GM21717 (cell line): ENCODE measurements around the gene VWA7.
"Not testable (repeated sequence)": the region's sequence is repeated elsewhere in the genome, so short reads cannot be mapped to it uniquely, and the experiment has no call there.

Experiments used
- ATAC-seq: cut with Tn5 transposase; IDR thresholded peaks from one replicate; pipeline ENCODE4 v1.9.1; 2021; ENCODE audit warnings: mild to moderate bottlenecking, moderate library complexity; ENCODE audit not compliant: unreplicated experiment

Gene VWA7

DNA sequence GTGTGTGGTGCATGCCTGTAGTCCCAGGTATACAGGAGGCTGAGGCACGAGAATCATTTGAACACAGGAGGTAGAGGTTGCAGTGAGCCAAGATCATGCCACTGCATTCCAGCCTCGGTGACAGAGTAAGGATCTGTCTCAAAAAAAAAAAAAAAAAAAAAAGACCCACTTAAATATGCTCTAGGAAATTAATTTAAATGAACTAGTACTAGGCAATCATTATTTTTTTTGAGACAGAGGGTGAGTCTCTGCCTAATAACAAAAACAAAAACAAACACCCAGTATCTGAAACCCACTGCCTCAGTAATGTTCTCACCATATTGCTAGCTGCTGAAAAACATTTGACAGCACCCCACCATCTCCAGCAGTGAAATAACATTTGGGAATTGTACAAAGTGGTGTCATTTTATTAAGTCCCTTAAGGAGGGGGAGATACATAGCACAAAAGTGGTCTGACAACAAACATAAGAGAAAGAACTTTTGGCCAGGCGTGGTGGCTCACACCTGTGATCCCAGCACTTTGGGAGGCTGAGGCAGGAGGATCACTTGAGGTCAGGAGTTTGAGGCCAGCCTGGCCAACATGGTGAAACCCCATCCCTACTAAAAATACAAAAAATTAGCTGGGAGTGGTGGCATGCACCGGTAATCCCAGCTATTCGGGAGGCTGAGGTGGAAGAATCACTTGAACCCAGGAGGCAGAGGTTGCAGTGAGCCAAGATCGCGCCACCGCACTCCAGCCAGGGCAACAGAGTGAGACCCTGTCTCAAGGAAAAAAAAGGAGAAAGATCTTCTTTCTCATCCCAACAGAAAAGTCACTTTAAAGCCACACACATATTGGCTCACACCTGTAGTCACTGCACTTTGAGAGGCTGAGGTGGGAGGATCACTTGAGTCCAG lies 24.2 kb upstream of the VWA7 start:
- not testable (repeated sequence) for ATAC-seq

DNA sequence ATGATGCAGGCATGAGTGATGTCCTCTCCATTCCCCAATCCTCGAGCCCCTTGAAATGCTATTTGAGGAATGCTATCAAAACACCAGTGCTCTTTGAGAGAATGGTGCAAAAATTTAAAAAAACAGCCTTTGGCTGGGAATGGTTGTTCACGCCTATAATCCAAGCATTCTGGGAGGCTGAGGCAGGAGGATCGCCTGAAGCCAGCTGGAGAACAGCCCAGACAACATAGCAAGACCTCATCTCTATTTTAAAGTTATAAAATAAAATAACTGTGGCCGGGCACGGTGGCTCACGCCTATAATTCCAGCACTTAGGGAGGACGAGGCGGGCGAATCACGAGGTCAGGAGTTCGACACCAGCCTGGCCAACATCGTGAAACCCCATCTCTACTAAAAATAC lies 22.7 kb upstream of the VWA7 start:
- ATAC-seq: no peak

DNA sequence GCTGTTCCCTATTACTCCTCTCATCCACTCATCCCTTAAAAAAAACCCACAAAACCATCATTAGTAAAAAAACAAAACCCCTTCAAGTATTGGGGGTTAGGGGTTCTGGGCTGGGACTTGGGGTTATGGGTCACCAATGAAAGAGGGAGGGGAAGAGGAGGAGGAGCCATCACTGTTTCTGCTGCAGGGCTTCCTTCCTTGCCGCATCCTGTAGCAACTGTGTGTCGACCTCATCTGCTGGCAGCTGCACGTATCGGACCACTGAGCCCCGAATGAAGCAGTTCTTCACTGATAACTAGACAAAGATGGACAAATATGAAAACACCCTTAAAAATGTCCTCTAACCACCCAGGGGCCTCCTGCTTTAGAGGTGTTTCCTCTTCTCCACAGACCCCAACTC lies 20.5 kb upstream of the VWA7 start:
- no peak for ATAC-seq

DNA sequence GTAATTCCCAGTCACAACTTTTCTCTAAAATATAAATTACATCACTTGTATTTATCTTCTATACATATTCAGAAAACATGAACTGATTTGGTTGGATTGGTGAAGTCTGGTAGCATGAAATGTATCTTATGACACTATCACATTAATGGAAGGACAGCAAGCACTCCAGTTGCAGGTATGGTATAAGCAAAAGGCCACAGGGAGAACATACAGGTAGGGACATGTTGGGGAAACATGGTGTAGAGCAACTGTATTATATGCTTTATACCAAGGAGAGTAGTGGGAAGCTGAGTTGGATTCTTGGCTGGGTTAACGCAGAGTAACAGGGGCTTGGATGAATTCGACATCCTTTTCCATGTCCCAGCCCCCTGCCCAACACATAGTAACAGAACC lies 19.9 kb upstream of the VWA7 start:
- no peak for ATAC-seq

DNA sequence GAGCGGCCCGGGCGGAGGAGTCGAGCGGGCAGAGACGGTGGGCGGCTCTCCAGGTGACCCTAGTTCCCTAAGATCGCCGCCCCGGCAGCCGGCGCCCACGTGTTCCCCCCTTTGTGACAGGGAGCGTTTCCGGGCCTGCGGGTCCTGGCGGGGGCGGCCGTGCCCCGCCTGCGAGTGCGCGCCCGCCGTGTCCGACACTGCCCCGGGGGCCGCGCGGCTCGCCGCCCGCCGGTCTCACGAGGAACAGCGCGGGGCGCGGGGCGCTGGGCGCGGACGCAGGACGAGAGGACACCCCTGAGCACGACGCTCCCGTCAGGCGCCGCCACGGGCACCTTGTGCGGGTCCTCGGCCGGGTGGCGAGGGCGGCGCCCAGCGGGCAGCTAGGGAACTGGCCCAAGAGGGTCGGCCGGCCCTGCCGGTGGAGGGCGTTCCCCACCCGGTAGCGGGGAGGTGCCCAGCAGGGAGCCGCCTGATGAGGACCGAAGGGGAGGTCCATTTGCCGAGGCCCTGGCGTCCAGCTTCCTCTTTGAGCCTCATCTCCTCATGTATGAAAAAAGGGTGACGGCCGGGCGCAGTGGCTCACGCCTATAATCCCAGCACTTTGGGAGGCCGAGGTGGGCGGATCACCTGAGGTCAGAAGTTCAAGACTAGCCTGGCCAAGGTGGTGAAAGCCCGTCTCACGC lies 18.6 kb upstream of the VWA7 start, which contains the start of gene VARS1:
TSS of gene VARS1 (minus strand) at position 137 of the 683 bp plus-strand sequence. CDS start 535 bp downstream, outside the sequence.
- peak; percentile 54 for ATAC-seq

DNA sequence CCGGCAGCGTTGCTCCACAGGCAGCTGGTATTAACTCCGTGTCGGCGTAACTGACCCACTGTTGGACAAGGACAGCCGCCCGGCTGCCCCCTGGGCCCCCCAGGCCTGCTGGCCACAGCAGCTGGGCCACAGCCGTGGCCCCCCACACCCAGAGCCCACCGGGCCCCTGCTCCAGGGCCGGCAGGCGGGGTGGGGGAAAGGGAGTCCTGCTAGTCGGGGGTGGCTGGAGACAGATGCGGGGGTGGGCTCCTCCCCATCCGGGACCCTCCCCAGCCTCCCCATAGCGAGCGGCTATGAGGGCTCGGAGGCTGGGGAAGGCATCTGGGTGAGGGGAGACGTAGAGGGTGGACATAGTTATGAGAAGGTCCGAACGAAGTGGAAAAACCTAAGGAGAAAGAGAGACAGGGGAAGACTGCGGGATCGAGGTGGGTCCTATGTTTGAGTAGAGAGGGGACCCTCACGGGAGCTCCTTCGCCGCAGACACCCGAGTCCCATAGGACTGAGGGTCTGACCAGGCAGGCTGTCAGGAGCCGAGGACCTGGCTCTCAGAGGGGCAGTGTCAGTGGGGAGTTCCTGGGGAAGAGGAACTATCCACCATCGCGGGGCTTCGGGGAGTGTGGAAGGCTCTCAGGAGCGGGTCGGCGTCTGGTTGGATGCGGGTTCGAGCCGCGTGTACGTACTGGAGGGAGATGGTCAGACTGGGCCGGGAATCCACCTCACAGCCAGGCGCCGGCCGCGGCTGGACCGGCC lies 17.9 kb upstream of the VWA7 start:
- ATAC-seq: peak; percentile 20

DNA sequence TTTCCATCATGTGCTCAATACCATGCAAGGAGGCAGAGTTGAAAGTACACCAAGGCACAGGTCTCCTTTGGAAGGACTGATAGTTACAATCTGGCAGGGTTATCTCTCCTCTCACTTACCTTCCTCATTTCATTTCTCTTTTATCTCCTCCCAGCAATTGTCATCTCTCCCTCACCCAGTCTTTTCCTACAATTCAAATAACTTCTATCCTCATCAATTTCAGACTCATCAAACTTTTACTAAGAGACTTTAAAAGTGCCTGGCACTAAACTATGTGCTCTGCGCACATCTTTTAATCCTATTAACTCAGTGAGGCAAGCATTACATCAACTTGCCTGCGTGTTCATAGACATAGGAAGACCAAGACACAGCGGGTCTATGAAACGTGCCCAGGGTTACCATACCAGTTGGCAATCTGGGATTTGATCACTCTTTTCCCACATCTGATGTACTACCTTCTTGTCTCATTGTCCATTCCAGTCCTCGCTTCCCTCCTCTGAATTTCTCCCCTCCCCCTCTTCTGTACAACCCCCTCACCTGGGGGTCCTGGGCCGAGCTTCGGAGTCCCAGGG lies 17.3 kb upstream of the VWA7 start:
- ATAC-seq: no peak

DNA sequence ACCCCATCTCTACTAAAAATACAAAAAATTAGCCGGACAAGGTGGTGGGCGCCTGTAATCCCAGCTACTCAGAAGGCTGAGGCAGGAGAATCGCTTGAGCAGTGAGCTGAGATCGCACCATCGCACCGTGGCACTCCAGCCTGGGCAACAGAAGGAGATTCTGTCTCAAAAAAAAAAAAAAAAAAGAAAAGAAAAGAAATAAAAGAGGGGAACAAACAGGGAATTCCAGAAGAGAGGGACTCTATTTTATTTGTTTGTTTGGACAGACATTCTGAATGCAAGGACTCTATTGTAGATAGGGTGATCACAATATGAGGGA lies 16.8 kb upstream of the VWA7 start:
- not testable (repeated sequence) for ATAC-seq

DNA sequence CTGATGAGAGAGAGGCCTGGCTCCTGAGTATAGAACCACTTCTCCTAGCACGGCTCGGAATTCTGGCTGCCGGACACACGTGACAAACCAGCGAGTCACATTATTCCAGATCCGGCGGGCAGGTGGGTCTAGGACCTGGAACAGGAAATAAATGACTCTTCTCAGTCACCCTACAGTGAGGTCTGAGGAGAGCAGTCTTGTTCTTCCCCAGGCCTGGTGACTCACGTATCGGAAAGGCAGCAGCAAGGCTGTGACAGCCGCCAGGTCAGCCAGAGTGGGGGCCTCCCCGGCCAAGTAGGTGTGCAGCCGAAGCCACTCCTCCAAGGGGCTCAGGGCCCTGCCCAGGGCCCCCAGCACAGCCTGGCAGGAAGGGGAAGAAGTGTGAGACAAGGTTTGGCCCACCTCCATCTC lies 15.6 kb upstream of the VWA7 start:
- no peak for ATAC-seq

DNA sequence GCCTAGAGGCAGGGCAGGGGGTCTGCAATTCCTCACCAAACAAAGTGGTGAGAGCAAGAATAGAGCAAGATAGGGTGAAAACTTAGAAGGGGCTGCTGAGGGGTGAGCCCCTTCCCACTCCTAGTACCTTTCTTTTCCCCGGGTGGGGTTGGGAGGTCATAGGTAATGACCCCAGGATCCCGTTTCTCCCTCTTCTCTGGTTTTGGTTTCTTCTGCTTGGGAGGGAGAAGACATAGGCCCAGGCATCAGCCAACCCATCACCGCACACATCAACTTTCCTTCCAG lies 14.9 kb upstream of the VWA7 start:
- no peak for ATAC-seq

DNA sequence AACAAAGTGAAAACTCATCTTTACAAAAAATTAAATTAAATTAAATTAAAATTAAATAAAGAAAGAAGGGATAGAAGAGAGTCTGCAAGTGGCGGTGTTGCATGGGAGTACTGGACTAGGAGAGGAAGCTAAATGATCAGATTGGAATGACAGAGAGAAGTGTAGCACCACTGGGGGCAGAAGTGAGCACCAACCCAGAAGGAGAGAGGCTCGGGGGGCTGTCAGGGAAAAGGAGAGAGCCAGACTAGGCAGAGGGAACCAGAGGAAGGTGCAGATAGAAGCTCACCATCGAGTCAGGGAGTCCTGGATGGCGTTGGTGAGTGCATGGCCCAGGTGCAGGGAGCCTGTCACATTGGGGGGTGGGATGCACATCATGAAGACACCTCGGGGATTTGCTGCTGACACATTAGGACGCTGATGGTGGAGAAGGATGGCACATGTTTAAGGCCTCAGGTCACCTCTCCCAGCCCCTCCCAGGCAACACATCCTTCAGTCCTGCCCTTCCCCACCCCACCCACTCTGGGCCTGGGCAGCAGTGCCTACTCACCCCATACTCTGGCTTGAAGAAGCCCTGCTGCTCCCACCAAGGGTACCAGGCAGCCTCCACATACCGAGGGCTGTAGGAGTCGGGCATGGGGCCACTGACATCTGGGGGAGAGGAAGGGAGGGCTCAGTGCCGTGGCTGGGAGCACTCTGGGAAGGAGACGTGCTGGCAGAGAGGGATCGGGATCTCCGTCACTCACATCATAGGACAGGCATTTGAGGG lies 14.4 kb upstream of the VWA7 start:
- ATAC-seq: no peak

DNA sequence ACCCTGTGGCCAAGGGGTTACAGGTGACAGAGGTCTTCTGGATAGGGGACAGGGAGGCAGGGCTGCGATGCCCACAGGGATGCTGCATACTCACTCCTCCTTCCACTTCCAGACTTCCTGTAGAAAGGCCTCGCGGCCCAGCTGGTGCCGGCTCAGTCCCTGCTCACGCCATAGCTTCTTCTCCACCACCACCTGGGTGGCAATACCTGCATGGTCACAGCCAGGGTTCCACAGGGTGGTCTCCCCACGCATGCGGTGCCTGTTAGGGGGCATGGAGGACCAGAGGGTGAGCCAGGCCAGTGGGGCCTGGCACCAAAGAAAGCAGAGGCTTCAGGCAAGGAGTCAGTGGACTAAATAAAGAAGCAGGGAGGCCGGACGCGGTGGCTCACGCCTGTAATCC lies 8.3 kb upstream of the VWA7 start:
- ATAC-seq: no peak

DNA sequence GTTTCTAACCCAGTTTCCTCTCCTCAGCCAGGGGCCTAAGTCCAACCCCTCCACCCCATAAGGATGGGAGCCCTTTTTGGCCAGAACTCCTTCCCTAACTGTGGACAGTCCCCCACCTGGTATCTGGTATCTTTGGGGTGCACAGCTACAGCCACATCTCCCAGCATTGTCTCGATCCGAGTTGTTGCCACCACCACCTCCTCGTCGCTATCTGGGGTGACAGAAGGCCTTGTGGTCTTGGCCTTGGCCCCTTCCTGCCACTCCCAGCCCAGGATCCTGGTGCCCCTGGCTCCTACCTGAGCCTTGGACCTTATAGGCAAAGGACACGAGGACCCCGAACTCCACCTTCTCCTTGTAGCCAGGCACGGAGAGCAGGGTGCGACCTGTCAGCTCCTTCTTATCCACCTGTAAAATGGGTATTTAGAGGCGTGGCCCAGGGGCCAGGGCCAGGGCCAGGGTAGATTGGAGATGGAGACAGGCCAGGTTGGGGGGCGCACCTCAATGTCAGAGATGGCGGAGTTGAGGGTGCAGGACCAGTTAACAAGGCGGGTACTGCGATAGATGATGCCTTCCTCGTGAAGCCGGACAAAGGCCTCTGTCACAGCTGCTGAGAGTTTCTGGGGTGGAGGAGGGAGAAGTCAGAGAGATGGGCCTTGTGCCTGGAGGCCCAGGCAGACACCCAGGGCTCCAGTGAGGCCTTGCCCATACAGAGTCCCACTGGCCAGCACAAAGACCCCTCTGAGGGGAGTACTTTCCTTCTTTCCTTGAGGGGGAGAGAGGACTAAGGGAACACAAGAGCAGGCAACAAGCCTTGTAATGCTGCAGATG lies 7.2 kb upstream of the VWA7 start:
- ATAC-seq: no peak

DNA sequence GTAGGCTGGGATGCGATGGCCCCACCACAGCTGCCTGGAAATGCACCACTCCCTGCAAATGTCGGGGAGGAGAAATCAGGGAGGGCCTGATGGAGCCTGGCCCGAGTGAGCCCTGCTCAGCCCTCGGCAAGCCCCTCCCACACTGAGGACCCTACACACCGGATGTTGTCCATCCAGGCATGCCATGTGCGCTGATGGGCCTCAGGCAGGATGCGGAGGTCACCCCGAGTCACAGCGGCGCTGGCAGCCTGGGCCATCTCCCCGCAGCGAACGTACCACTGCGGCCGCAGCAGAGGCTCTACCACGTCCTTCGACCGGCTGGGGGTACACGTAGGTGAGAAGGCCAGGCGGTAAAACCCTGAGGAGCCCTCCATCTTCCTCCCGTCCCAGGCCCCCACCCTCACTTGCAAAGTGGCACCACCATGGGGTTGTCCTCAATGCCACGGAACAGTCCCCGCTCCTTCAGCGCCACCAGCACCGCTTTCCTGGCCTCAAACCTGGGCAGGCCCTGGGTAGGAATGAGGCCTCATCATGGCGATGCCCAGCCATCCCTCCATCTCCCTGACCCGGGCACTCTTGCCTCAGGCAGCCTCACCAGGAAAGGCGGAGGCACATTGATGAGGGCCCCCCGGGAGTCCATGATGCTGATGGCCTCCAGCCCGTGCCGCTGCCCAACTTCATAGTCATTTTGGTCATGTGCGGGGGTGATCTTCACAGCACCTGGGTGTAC lies 5.2 kb upstream of the VWA7 start:
- no peak for ATAC-seq

DNA sequence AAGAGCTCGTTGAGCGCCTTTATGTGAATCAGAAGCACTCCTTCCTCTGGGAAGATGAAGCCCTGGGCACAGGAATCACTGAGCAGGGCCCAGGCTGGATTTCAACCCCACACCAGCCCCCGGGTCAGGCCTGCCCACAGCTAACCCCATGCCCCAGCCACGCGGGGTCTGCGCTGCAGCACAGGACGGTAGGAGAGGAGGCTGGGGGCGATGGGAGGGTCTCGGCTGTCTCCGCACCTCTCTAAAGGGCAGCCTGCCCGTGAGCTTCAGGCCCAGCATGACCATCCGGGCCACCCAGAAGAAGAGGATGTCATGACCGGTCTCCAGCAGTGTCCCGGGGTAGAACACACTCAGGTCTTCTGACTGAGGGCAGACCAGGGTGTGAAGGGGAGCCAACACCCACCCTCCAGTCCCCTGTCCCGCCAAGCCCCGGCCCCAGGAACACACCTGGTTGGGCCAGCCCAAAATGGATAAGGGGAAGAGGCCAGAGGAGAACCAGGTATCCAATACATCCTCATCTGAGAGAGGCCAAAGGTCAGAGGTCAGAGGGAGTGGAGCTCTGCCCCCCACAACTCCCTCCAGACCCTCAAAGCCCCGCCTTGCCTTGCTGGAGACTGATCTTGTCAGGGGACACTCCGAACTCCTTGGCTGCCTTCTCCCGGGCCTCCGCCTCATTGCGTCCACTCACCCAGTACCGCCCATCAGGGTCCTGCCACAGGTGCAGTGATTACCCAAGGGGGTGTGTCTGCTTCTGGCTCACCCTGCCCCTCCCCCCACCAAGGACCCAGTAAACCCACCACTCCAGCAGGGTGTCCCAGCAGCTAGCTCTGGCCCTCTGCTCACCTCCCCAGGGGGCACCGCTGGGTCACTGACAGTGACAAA lies 4.4 kb upstream of the VWA7 start:
- no peak for ATAC-seq

DNA sequence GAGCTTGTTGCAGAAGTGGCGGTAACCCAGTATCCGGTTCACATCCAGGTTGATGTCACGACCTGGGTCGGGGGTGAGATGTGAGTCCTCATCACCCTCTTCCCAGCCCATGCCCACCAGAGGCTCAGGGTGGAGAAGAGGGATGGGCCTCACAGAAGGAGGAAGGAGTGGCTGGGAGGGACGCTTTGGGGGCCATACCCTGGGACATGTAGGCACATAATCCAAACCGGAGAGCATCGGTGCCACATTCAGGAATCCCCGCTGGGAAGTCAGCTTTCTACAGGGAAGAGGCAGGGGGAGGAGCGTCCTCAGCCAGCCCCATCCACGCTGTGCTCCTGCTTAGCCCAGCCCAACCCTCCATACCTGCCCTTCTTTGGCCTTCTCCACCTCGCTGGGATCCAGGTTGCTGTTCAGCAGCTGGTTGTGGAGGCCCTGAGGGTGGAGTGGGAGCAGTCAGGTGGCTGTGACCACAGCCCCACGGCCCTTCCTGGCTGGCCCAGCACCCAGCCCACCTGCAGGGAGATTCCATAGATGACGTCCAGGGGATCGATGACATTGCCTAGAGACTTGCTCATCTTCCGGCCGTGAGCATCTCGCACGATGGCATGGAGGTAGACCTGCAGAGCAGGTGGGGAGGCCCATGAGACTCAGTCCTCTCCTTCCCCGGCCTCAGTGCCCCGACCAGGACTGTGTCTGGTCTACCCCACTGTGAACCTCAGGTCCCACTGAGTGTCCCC lies 3.5 kb upstream of the VWA7 start:
- ATAC-seq: no peak

DNA sequence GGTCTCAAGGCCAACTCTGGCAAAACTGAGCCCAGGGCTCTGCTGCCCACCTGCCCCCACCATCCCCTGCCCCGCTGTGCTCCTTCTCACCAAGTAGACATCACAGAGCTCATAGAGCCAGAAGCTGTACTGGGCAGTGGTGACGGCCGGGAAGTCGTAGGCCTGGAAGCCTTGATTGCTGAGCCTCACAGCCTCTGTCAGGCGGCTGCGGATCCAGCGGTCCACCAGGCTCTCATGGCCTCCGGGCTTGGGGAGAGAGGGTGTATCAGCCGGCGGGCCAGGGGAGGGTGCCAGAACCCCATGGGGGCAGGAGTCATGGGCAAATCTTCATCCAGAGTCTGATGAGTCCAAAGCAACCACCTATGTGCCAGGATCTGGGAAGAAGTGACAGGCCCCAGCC lies 2.8 kb upstream of the VWA7 start:
- no peak for ATAC-seq
